Keratinocyte (primary cell): ENCODE results near the gene INPP5A.

Experiments
- CTCF ChIP-seq, 3 experiments: IDR thresholded peaks in 1 of 3; conservative IDR thresholded peaks in 1 of 3; optimal IDR thresholded peaks in 1 of 3; 2 replicates in 2 of 3; 3 replicates in 1 of 3; pipeline versions ENCODE3 to v1.5.1; 2011; ENCODE audit warnings: low read length in 3 of 3, mild to moderate bottlenecking in 3 of 3, moderate library complexity in 2 of 3, control low read depth in 1 of 3, inconsistent platforms in 1 of 3; ENCODE audit not compliant: insufficient read depth in 2 of 3; ENCODE audit errors: extremely low read depth in 1 of 3
- EZH2 ChIP-seq: IDR thresholded peaks from one replicate; pipeline ENCODE4 v1.6.1; 2012; ENCODE audit warnings: inconsistent platforms, mild to moderate bottlenecking, low read length, moderate library complexity

GRCh38 chr10:132508581-132509443 is 28.8 kb upstream of the INPP5A start:
- peak in 1 of 3 experiments; percentile 10 for TF ChIP-seq CTCF (optimal IDR thresholded peaks at IDR 0.05 in 1 of 3, IDR thresholded peaks at IDR 0.05 in 1 of 3, conservative IDR thresholded peaks at IDR 0.05 in 1 of 3; ENCODE audit: extremely low read depth in 1 of 3, insufficient read depth in 2 of 3, low read length in 3 of 3)
- no peak for TF ChIP-seq EZH2
